ENCODE results near the gene PDE2A.

PDE2A gene

DNA sequence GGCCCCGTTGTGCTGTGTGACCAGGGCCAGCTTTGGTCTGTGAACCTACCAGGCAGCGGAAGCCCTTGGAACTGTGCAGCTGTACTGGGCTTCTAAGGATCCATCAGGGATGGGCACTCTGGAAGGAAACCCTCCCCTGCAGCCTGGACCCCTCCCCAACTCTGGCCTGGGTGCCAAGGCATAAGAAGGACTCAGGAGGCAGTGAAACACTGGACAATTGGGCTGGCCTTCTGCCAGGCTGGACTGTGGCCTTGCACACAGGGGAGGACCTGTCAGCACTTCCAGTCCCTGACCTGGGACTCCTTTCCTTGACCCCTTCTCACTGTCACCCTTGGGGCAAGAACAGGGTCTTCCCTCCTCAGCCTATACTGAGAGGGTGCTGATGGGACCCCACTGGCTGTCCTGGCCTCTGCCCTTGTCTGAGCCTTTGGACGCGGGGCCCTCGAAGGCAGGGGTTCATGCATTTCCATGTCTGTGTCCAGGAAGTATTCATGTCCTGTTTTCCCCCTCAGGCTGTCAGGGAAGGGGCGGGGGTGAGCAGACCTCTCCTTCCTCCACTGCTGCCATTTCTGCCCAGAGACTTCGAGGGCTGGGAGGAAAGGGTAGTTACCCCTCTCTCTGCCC lies 39.6 kb downstream of the PDE2A start:
- no peak for DNase-seq

GRCh38 chr11:72634016-72634415 lies 40.2 kb downstream of the PDE2A start:
- no peak for DNase-seq

DNA sequence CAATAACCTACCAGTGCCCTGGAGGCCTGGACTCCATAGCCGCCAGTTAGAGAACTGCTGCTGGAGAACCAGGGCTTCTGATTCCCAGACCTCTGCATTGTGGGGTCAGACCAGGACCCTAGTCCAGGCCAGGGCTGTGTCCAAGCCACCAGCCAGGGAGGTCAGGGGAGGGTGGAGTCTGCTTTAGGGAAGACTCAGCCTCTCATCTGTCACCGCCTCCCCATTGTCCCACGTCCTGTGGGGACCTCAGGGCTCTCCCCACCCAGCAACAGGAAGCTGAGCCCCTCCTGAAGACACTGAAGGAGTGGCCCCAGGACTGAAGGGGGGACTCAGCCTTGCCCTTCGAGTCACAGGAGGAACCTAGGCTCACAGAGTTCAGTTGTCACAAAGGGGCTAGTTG lies 41.2 kb downstream of the PDE2A start:
- no peak for DNase-seq

- no peak for DNase-seq
Observed at GRCh38 chr11:72631806-72632731, 42.2 kb downstream of the PDE2A start.

DNA sequence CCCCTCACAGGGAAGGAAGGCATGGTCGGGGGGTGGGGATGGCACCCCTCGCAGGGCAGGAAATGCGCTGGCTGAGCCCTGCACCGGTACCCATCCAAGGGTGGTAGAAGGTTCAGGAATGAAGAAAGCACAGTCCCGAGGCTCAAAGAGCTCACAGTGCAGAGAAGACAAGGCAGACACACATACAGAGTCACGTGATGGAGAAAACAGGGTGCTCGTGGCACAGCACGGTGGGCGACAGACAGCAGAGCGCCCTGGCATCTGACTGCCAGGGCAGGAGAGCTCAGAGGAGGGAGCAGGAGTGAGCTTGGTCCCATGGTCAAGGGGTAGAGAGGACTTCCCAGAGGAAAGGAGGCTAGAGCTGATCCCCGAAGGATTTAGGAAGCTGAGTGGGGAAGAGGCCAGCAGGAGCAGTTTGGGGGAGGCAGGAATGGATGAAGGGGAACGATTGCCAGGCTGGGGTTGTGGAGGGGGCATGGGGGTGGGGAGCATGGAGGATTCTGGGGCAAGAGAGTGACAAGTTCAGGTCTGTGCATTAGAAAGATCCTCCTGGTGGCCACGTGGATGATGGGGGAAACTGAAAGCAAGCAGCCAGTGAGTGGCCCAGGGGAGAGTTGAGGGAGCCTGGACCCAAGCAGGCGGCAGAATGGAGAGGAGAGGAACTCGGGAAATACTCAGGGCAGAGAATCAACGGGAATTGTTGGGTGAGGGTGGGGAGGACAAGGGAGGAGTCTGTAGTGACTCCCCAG lies 43.9 kb downstream of the PDE2A start:
- no peak for DNase-seq

- no peak for DNase-seq
Observed at GRCh38 chr11:72629266-72629665, 45.0 kb downstream of the PDE2A start.

- DNase-seq: no peak
Observed at GRCh38 chr11:72627594-72628281, 46.5 kb downstream of the PDE2A start.

DNA sequence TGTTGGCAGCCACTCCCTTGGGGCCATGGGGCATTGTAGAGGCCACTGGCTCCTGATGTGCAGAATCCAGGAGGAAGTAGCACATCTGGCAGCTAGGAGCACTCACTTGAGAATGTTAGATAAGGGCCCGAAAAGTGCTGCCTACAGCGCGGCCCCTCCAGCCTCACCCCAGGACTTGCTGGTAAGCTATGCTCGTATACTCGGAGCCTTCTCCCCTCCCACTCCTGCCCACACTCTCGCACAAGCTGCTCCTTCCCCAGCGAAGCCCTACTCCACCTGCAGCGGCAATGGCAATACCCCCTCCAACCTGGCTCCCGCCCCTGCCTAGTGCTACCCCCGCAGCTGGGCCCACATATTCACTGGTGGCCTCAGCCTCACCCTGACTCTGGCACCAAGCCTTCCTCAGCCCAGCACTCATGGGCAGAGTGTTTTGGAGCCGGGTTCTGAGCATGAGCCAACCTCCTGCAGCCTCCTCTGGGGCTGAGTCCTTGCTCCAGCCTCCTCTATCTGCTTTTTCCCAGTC lies 47.7 kb downstream of the PDE2A start:
- DNase-seq: no peak

DNA sequence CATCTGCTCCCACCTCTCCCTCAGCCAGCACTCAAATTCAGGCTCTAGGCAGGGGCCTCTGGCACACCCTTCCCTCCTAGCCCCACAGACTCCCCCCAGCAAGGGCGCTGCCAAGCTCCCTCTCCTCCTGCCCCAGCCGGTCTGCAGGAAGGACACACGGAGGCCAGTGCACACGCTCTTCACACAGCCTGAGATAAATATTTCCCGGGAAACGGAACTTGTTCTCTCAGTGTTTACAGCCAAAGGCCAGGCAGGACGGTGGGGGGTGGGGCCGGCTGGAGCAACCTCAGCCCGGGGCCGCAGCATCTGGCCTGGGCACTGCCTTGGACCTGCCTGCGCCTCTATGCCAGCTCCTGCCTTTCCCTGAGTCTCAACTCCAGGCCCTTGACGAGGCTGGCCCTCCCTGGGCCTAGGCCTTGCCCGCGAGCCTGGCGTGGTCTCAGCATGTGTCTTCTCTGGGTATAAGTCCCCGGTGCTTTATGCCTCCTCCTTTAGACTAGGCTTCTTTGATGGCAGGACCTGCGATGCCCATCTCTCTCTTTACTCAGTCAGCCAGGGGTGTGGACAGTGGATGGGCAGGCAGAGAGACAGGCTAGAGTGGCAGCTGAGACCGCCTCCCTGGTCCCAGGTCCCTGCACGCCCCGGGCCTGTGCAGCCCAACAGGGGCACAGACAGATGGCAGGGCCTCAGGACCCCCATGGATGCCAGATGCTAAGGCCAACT lies 48.4 kb downstream of the PDE2A start:
- no peak for DNase-seq

DNA sequence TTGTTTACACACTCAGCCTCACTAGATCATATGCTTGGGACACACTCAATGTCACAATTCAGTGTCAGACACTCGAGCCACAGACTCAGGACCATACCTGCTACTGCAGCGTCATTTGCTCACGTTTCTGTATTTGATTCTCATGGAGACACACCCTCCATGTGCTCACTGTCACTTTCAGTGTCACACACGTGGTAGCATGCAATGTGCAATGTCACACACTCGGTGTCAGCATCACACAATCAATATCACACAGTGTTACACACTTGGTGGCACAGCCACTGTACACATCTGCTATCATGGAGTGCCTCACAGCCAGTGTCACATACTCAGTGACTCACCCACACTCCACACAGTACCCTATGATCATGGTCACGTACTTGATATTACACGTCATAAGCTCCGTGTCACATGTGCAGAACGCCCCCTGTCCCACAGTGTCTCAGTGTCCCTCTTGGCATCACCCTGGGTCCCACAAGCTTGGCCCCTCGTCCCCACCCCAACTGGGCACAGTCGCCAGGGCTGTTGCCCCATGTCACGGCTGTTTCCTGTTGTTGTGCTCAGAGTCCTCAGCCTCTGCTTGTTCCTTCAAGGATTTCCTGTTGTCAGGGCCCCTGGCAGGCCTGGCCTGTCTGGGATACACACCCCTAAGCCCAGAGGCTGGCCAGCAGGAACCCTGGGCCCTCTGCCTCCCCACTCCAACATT lies 49.6 kb downstream of the PDE2A start:
- DNase-seq: peak; percentile 32

GRCh38 chr11:72623052-72623451 lies 51.2 kb downstream of the PDE2A start:
- DNase-seq: no peak

DNA sequence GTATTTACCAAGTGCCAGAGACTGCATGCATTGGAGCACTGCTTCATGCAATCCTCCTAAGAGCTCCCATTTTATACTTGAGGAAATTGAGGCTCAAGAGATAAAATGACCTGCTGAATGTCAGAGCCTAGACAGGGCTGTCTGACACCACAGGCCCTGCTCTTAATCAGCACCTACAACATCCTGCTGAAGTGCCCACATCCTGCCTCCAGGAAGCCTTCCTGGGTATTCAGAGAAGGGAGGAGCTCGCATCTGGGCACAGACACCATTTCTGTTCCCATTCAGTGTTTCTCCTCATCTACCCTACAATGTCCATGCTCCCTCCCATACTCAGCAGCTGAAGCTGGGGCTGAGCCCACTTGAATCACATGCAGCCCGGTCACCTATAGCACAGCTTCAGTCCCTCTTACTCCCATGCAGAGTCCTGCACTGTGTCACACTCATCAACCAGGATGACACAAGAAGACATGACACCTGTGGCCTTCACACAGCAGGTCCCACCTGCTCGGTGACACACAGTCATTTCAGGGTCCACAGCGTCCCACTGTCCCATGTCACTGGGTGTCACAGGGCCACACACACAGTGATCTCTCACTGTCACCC lies 53.1 kb downstream of the PDE2A start:
- DNase-seq: peak; percentile 46

- DNase-seq: no peak
Observed at GRCh38 chr11:72618803-72619202, 55.4 kb downstream of the PDE2A start.

GRCh38 chr11:72617080-72617762 lies 57.0 kb downstream of the PDE2A start:
- no peak for DNase-seq

GRCh38 chr11:72616655-72617054 lies 57.6 kb downstream of the PDE2A start:
- DNase-seq: no peak

- no peak for DNase-seq
Observed at GRCh38 chr11:72615329-72615728, 58.9 kb downstream of the PDE2A start.

DNA sequence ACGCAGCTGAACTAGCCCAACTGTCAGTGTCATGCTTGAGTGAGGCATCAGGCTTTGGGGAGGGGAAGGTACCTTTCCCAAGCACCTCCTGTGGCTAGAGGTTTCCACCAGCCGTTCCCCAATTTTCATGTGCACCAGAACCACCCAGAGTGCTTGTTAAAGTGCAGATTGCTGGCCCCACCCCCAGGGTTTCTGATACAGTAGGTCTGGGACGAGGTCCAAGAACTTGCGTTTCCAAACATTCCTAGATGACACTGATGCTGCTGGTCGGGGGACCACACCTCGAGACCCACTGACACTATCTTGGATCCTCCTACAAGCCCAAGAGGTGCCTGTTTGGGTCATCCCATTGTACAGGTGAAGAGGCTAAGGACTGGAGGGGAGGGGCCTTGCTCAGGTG lies 59.8 kb downstream of the PDE2A start:
- no peak for DNase-seq

GRCh38 chr11:72613977-72614376 lies 60.2 kb downstream of the PDE2A start:
- peak; percentile 88 for DNase-seq

GRCh38 chr11:72613450-72613849 lies 60.8 kb downstream of the PDE2A start:
- no peak for DNase-seq

DNA sequence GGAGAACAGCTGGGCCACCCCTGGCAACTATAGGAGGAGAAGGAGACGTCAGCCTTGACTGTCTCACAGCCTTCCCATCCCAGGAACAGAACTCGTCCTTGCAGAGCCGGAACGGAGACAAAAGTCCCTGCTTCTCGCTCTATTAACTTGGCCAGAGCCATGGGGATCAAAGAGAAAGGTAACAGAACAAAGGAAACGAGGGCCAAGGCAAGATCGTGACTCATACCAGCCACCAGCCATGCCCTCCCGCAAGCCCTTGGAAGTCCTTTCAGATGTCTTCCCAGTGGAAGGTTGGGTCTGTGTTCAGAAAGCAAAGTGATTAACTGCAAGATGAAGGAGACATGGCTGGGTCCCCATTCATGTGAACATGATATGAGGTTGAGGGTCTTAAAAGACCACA lies 64.7 kb downstream of the PDE2A start:
- no peak for DNase-seq
